Ishikawa (cell line): Measurements from ENCODE around the gene ZFYVE9.

Experiments used
- CEBPB ChIP-seq: IDR thresholded peaks from 2 replicates; pipeline ENCODE4 v1.6.1; 2012
- CREB1 ChIP-seq: IDR thresholded peaks from 2 replicates; pipeline ENCODE4 v1.6.1; 2012; ENCODE audit warnings: low read depth
- EGR1 ChIP-seq: IDR thresholded peaks from 2 replicates; pipeline ENCODE4 v1.6.1; 2012
- EP300 ChIP-seq: IDR thresholded peaks from 2 replicates; pipeline ENCODE4 v1.6.1; 2012; ENCODE audit warnings: borderline replicate concordance
- FOXM1 ChIP-seq: IDR thresholded peaks from 2 replicates; pipeline ENCODE4 v1.6.1; 2012; ENCODE audit warnings: low read depth, borderline replicate concordance
- NFIC ChIP-seq: IDR thresholded peaks from 2 replicates; pipeline ENCODE4 v1.6.1; 2012
- RAD21 ChIP-seq: IDR thresholded peaks from 2 replicates; pipeline ENCODE4 v1.6.1; 2012; ENCODE audit warnings: low read depth
- REST ChIP-seq: IDR thresholded peaks from 2 replicates; pipeline ENCODE4 v1.6.1; 2012; ENCODE audit warnings: low read depth, mild to moderate bottlenecking
- TAF1 ChIP-seq: IDR thresholded peaks from 2 replicates; pipeline ENCODE4 v1.6.1; 2012; ENCODE audit warnings: low read depth, mild to moderate bottlenecking
- TCF12 ChIP-seq: IDR thresholded peaks from 2 replicates; pipeline ENCODE4 v1.6.1; 2012; ENCODE audit warnings: low read depth
- TEAD4 ChIP-seq: IDR thresholded peaks from 2 replicates; pipeline ENCODE4 v1.6.1; 2012
- USF1 ChIP-seq: IDR thresholded peaks from 2 replicates; pipeline ENCODE4 v1.6.1; 2012
- YY1 ChIP-seq: IDR thresholded peaks from 2 replicates; pipeline ENCODE4 v1.6.1; 2012; ENCODE audit warnings: low read depth
- ZBTB7A ChIP-seq: IDR thresholded peaks from 2 replicates; pipeline ENCODE4 v1.6.1; 2012; ENCODE audit warnings: low read depth
- TF ChIP-seq, protein P1 (sequence below): IDR thresholded peaks from 2 replicates; pipeline ENCODE4 v1.6.1; 2012

ZFYVE9 gene

DNA sequence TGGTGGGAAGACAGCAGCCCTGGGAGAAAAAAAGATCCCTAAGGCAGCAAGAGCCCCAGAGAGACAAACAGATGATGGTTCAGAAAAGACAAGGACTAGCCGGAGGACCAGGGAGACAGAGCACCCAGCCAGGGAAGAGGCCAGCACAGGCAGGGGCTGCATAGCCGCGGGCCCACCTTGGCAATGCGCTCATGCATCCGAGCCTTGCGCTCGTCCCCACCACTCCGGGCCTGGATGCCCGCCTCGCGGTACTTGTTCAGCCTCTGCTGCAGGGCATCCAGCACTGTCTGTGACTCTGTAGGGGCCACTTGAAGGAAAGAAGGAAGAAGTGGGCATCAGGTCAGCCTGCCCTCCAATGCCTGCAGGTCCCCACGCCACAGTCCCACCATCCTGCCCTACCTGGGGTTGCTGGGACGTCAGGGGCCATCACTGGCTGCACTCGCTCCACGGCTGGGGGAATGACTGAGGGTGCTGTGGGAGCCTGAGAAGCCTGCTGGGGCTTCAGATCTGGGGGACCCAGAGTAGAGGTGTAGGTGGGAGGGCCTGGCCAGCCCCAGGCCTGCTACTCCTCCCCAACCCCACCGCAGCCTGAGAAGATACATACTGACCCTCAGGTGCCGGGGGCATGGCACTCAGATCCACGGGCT lies 217.1 kb downstream of the ZFYVE9 start:
- TF ChIP-seq REST (no peak), TAF1 (no peak), EGR1 (no peak), EP300 (no peak), CREB1 (no peak), TCF12 (no peak), USF1 (no peak), RAD21 (no peak), ZBTB7A (no peak)
- TF ChIP-seq, protein P1, sequence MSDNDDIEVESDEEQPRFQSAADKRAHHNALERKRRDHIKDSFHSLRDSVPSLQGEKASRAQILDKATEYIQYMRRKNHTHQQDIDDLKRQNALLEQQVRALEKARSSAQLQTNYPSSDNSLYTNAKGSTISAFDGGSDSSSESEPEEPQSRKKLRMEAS: no peak

- TF ChIP-seq NFIC (no peak), CEBPB (no peak), TCF12 (no peak), YY1 (no peak), EP300 (no peak), USF1 (no peak), TAF1 (no peak)
Measured at GRCh38 chr1:52359676-52360594, 218.0 kb downstream of the ZFYVE9 start.

DNA sequence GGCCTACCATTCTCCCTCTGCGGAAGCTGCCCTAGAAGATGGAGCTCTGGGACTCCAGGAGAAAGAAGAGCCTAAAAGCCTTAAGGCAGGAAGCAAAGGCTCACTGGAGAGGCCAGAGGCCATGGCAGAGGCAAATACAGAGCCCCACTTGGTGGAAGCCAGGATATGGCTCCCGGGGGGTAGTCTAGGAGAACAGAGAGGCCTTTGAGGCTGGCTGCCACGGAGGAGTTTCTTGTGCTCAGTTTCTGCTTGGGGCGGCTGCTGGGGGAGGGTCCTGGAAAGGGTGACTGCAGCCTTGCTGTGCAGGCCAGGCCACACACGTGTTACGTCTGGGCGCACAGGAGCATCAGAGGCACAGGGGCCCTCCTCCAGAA lies 218.7 kb downstream of the ZFYVE9 start:
- no peak for TF ChIP-seq RAD21
- TF ChIP-seq TEAD4: no peak
- no peak for TF ChIP-seq CEBPB

GRCh38 chr1:52364235-52364839 lies 222.4 kb downstream of the ZFYVE9 start:
- no peak for TF ChIP-seq FOXM1
- TF ChIP-seq YY1: no peak

GRCh38 chr1:52365071-52365745 lies 223.3 kb downstream of the ZFYVE9 start:
- TF ChIP-seq NFIC (no peak), ZBTB7A (no peak), YY1 (no peak), TAF1 (no peak), RAD21 (no peak)

- TF ChIP-seq TAF1: peak; percentile 63; the same call in 1 of the 2 replicates
- no peak for TF ChIP-seq FOXM1
- peak; percentile 99 for TF ChIP-seq USF1
- TF ChIP-seq EGR1: peak; percentile 63
- no peak for TF ChIP-seq CREB1
- TF ChIP-seq RAD21: no peak
- TF ChIP-seq, protein P1: peak; percentile 72; the same call in 1 of the 2 replicates
- TF ChIP-seq TEAD4: peak; percentile 60; the same call in 1 of the 2 replicates
- no peak for TF ChIP-seq REST
- TF ChIP-seq CEBPB: no peak
- no peak; the same call in 1 of the 2 replicates for TF ChIP-seq TCF12
- peak; percentile 63 for TF ChIP-seq NFIC
- peak; percentile 26; the same call in 1 of the 2 replicates for TF ChIP-seq EP300
- no peak for TF ChIP-seq YY1
- peak; percentile 90 for TF ChIP-seq ZBTB7A
Measured at GRCh38 chr1:52365746-52366516, 224.0 kb downstream of the ZFYVE9 start, which contains the start of gene CC2D1B. TSS of gene CC2D1B (minus strand) at chr1:52366205. CDS start at chr1:52364620, 1,585 bp downstream.
